OCI-LY7 (cell line): Measurements from ENCODE around the gene SPATS2L. TPM values are rescaled to one million over a fixed set of nuclear protein-coding genes. Genes with fewer than 3 reads are reported as not detected.

Experiments
- BruUV-seq: library from RNA; stranded (reverse); fragments of 400-500 nt; replicated peaks from 2 replicates; lab custom pipeline; 2021; lab: Mats Ljungman, UMichigan
- CTCF ChIA-PET: fragments of 300-600 bp; sonication (Branson Sonifier 250); formaldehyde crosslinking; loops from one replicate; lab custom pipeline; 2022; ENCODE audit warnings: antibody characterized with exemption; ENCODE audit not compliant: unreplicated experiment; lab: Charles Lee
- POLR2A ChIA-PET: fragments of 300-600 bp; sonication (Branson Sonifier 250); formaldehyde crosslinking; loops from one replicate; lab custom pipeline; 2022; ENCODE audit warnings: antibody characterized with exemption; lab: Charles Lee
- DNase-seq: peaks from one replicate; pipeline ENCODE4 v3.0.0-alpha.2; 2015; ENCODE audit warnings: low spot score
- H2AFZ ChIP-seq: fragments of 200-600 bp; sonication (generic), shearing (Covaris generic); 2 replicates; pipeline ENCODE4 v1.6.1; 2014; ENCODE audit warnings: mild to moderate bottlenecking, antibody characterized with exemption, low read length, moderate library complexity
- H3K27ac ChIP-seq: fragments of 200-600 bp; sonication (generic); 2 replicates; pipeline ENCODE4 v1.5.1; 2014; ENCODE audit warnings: mixed run types, low read depth, mild to moderate bottlenecking, moderate library complexity, low read length, inconsistent platforms; ENCODE audit not compliant: poor library complexity, severe bottlenecking
- H3K36me3 ChIP-seq: fragments of 200-600 bp; sonication (generic); 2 replicates; pipeline ENCODE4 v1.6.1; 2014; ENCODE audit warnings: mild to moderate bottlenecking, antibody characterized with exemption, low read length, moderate library complexity, mixed read lengths; ENCODE audit not compliant: insufficient read depth
- H3K4me1 ChIP-seq: fragments of 200-600 bp; sonication (generic); 2 replicates; pipeline ENCODE4 v1.5.1; 2014; ENCODE audit warnings: mild to moderate bottlenecking, low read length; ENCODE audit not compliant: insufficient read depth, poor library complexity, severe bottlenecking
- H3K4me2 ChIP-seq: fragments of 200-600 bp; sonication (generic); 2 replicates; pipeline ENCODE4 v1.6.1; 2014; ENCODE audit warnings: mild to moderate bottlenecking, low read length
- H3K4me3 ChIP-seq: fragments of 200-600 bp; sonication (generic); 2 replicates; pipeline ENCODE4 v1.5.1; 2014; ENCODE audit warnings: mild to moderate bottlenecking, low read depth, low read length; ENCODE audit not compliant: poor library complexity, severe bottlenecking
- H3K79me2 ChIP-seq: fragments of 200-600 bp; sonication (generic); 2 replicates; pipeline ENCODE4 v1.6.1; 2016; ENCODE audit warnings: low read depth, mild to moderate bottlenecking, low read length, moderate library complexity, mixed read lengths; ENCODE audit not compliant: insufficient read depth
- H3K9me2 ChIP-seq: fragments of 200-600 bp; sonication (generic); 2 replicates; pipeline ENCODE4 v1.6.1; 2016; ENCODE audit warnings: mild to moderate bottlenecking, low read length, mixed read lengths; ENCODE audit not compliant: insufficient read depth
- H3K9me3 ChIP-seq: fragments of 200-600 bp; sonication (generic); 2 replicates; pipeline ENCODE4 v1.6.1; 2014; ENCODE audit warnings: mild to moderate bottlenecking, mixed run types, low read length, mixed read lengths
- H4K20me1 ChIP-seq: fragments of 200-600 bp; sonication (generic); 2 replicates; pipeline ENCODE4 v1.6.1; 2014; ENCODE audit warnings: mild to moderate bottlenecking, antibody characterized with exemption, low read length, moderate library complexity, mixed read lengths; ENCODE audit not compliant: insufficient read depth
- EZH2phosphoT487 ChIP-seq: fragments of 200-600 bp; sonication (generic); IDR thresholded peaks from 2 replicates; pipeline ENCODE4 v1.6.1; 2018; ENCODE audit warnings: low read depth, borderline replicate concordance, mild to moderate bottlenecking, mixed run types, antibody characterized with exemption, low read length, moderate library complexity, mixed read lengths
- intact Hi-C: fragments of 100-400 bp; cut with micrococcal nuclease; formaldehyde crosslinking; loops from one replicate; pipeline ENCODE4 v1.10.0; 2022; ENCODE audit not compliant: unreplicated experiment
- total RNA-seq, 2 experiments: library from RNA; depleted of rRNA in 1 of 2; stranded (reverse); fragments of >200 nt in 1 of 2; shearing (Covaris generic) in 1 of 2; gene quantifications; 2 replicates each; pipeline ENCODE4 v1.2.3, GENCODE V29; 2014 to 2022
- TF ChIP-seq, protein P1 (sequence below): fragments of 200-600 bp; sonication (generic); conservative IDR thresholded peaks from 2 replicates; pipeline ENCODE4 v1.5.1; 2014; ENCODE audit warnings: mild to moderate bottlenecking, antibody characterized with exemption, low read length, moderate library complexity, mixed read lengths

The SPATS2L gene
- total RNA-seq, 2 experiments from 2014 or later, result 3.1 to 5.2 TPM

DNA sequence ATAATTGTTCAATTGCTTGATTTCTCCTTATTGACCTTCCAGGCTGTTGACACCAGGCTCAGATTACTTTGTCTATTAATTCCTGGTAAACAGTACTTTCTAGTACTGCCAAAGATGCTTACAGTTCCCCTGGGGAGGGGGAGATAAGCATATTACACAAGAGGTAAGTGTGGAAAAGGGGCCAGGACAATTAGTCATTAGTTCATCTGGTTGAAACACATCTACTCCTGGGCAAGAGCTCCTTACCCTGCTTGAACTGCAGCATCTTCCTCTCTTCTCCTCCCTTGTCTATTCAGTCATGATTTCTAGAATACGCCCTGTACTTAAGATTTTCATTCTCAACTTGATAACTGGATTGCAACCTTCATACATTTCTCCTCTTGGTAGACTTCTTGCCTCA is 10.4 kb upstream of the SPATS2L start:
- intact Hi-C loops, result loop anchor here (5.0 kb wide), 1 partner anchor 264 kb away; no protein-coding TSS in a partner anchor
- Histone ChIP-seq H3K79me2 (no peaks in the 10 kb centered on the region), H3K36me3 (no peaks in the 10 kb centered on the region), H3K27ac (no peak overlapping the region), H2AFZ (no peak overlapping the region), H3K9me3 (no peaks in the 10 kb centered on the region), H3K9me2 (no peaks in the 10 kb centered on the region), H3K4me3 (no peak overlapping the region), H3K4me2 (no peak overlapping the region), H3K4me1 (no peaks in the 10 kb centered on the region), H4K20me1 (no peaks in the 10 kb centered on the region)
- TF ChIP-seq EZH2phosphoT487, result no peak
- TF ChIP-seq, protein P1, sequence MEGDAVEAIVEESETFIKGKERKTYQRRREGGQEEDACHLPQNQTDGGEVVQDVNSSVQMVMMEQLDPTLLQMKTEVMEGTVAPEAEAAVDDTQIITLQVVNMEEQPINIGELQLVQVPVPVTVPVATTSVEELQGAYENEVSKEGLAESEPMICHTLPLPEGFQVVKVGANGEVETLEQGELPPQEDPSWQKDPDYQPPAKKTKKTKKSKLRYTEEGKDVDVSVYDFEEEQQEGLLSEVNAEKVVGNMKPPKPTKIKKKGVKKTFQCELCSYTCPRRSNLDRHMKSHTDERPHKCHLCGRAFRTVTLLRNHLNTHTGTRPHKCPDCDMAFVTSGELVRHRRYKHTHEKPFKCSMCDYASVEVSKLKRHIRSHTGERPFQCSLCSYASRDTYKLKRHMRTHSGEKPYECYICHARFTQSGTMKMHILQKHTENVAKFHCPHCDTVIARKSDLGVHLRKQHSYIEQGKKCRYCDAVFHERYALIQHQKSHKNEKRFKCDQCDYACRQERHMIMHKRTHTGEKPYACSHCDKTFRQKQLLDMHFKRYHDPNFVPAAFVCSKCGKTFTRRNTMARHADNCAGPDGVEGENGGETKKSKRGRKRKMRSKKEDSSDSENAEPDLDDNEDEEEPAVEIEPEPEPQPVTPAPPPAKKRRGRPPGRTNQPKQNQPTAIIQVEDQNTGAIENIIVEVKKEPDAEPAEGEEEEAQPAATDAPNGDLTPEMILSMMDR, result no peak
- no peak for DNase-seq
- no TSS peak for BruUV-seq
- ChIA-PET CTCF (no interaction called here), POLR2A (no interaction called here)

DNA sequence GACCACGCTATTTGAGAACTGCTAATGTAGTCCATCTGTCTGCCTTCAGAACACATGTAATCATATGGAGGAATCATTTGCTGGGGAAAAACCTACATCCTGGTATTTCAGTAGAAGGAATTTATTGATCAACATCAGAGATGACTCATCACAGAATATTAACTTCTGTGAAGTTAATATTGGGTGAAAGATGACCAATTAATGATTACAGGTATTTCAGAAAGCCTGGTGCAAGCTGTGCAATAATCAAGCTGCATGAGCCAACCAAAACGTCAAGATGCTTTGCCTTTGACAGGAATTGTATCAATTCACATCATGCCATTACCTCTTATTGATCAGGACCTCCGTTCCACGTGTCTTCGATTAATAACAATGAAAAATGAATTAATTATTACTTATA is 9.4 kb upstream of the SPATS2L start:
- Histone ChIP-seq H3K4me3 (no peak overlapping the region), H3K9me3 (no peaks in the 10 kb centered on the region), H3K9me2 (no peaks in the 10 kb centered on the region), H3K4me2 (no peak overlapping the region), H3K27ac (no peak overlapping the region), H3K4me1 (no peaks in the 10 kb centered on the region), H4K20me1 (no peaks in the 10 kb centered on the region), H3K79me2 (no peaks in the 10 kb centered on the region), H2AFZ (no peak overlapping the region), H3K36me3 (no peaks in the 10 kb centered on the region)
- TF ChIP-seq, protein P1, result no peak
- TF ChIP-seq EZH2phosphoT487, result no peak
- ChIA-PET CTCF (no interaction called here), POLR2A (interaction anchor here (0.6 kb wide), 1 partner anchor 9 kb away, joined by 3 read pairs; no protein-coding TSS in a partner anchor)
- intact Hi-C loops, result loop anchor here (5.0 kb wide), 1 partner anchor 265 kb away; no protein-coding TSS in a partner anchor
- no TSS peak for BruUV-seq
- no peak for DNase-seq

DNA sequence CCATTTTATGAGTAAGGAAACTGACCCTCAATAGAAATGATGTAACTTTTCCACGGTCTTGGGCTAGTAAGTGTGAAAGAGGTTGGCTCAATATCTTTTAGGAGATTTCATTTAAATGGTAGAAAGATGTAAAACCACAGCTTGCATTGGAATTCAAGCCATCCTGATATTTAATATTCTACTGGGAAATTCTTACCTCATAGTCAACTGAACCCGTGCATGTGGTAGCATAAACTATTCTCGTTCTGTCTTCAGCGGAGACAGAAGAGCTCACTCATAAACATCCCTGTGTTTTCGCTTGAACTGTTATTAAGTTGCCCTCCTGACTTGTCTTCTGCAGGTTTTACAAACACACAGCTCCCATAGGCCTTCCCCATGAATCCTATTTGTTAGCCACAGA is 8.5 kb upstream of the SPATS2L start:
- Histone ChIP-seq H4K20me1 (no peaks in the 10 kb centered on the region), H2AFZ (no peak overlapping the region), H3K9me3 (no peaks in the 10 kb centered on the region), H3K4me1 (no peaks in the 10 kb centered on the region), H3K27ac (no peak overlapping the region), H3K4me3 (no peak overlapping the region), H3K36me3 (no peaks in the 10 kb centered on the region), H3K79me2 (no peaks in the 10 kb centered on the region), H3K9me2 (no peaks in the 10 kb centered on the region), H3K4me2 (no peak overlapping the region)
- intact Hi-C loops, result loop anchor here (5.0 kb wide), 1 partner anchor 266 kb away; no protein-coding TSS in a partner anchor
- BruUV-seq, result no TSS peak
- CTCF ChIA-PET, result no interaction called here
- POLR2A ChIA-PET, result interaction anchor here (0.7 kb wide), 1 partner anchor 151 kb away, joined by 4 read pairs; no protein-coding TSS in a partner anchor
- TF ChIP-seq EZH2phosphoT487, result no peak
- no peak for DNase-seq
